Gastrocnemius medialis (tissue), 4 donors: ENCODE measurements around the gene MUSTN1.

Source experiments
- POLR2A ChIP-seq, 2 donors: fragments of 450-650 bp; IDR thresholded peaks; one replicate each; pipeline ENCODE4 v1.6.1; 2017; ENCODE audit warnings: antibody characterized with exemption in 2 of 2, mild to moderate bottlenecking in 2 of 2, moderate library complexity in 2 of 2
- TF ChIP-seq, protein P1 (sequence below), 5 experiments: fragments of 450-650 bp in 3 of 5; fragments of 200-600 bp in 2 of 5; sonication (generic) in 2 of 5; IDR thresholded peaks in 4 of 5; conservative IDR thresholded peaks in 1 of 5; 1 replicate in 4 of 5; 2 replicates in 1 of 5; pipeline ENCODE4 v1.5.1; 2016 to 2019; ENCODE audit warnings: antibody characterized with exemption in 5 of 5, mild to moderate bottlenecking in 3 of 5, moderate library complexity in 3 of 5

DNA sequence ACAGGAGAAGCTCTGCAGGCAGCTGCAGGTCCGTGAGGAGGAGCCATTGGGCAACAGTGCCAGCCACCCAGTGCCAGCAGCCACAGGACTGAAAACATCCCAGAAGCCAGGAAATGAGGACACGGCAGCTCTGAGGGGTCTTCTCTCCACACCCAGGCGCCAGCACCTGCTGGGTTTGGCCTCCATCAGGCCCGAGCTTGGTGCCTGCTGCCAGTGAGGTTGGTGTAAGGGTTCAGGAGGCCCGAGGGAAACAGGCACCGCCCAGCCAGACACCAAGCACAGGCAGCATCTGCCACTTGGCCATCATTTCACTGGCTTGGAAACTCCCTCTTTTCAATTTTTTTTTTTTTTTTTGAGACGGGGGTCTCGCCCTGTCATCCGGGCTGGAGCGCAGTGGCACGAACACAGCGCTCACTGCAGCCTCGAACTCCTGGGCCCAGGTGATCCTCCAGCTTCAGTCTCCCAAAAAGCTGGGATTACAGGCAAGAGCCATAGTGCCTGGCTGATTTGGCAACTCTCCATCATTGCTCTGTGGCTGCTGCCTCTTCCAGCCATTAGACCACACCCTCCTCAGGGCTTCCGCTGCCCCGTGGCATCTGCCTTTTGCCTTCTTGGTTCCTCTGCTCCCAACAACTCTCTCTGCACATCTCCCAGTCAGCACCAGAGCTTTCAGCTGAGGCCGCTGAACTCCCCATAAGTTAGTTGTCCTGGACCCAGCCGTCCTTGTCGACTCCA, 41.7 kb downstream of the MUSTN1 start:
- TF ChIP-seq, protein P1, sequence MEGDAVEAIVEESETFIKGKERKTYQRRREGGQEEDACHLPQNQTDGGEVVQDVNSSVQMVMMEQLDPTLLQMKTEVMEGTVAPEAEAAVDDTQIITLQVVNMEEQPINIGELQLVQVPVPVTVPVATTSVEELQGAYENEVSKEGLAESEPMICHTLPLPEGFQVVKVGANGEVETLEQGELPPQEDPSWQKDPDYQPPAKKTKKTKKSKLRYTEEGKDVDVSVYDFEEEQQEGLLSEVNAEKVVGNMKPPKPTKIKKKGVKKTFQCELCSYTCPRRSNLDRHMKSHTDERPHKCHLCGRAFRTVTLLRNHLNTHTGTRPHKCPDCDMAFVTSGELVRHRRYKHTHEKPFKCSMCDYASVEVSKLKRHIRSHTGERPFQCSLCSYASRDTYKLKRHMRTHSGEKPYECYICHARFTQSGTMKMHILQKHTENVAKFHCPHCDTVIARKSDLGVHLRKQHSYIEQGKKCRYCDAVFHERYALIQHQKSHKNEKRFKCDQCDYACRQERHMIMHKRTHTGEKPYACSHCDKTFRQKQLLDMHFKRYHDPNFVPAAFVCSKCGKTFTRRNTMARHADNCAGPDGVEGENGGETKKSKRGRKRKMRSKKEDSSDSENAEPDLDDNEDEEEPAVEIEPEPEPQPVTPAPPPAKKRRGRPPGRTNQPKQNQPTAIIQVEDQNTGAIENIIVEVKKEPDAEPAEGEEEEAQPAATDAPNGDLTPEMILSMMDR (IDR thresholded peaks at IDR 0.05 in 4 of 5, conservative IDR thresholded peaks at IDR 0.05 in 1 of 5) = no peak
- no peak for TF ChIP-seq POLR2A (IDR thresholded peaks at IDR 0.05)
